Fibroblast of skin of left biceps (primary cell): Measurements from ENCODE around the gene CBX8.

Experiments used
- DNase-seq, 2 experiments: peaks; one replicate each; pipeline ENCODE4 v3.0.0-alpha.2; 2013; ENCODE audit warnings: low read depth in 2 of 2

CBX8 gene

GRCh38 chr17:79819534-79820276, 22.8 kb upstream of the CBX8 start:
- no peak for DNase-seq

- DNase-seq, result no peak
Observed at GRCh38 chr17:79819085-79819484, 22.2 kb upstream of the CBX8 start.

- DNase-seq, result no peak
Observed at GRCh38 chr17:79818026-79818758, 21.3 kb upstream of the CBX8 start.

GRCh38 chr17:79815836-79816461, 19.1 kb upstream of the CBX8 start:
- no peak for DNase-seq

GRCh38 chr17:79814974-79815835, 18.3 kb upstream of the CBX8 start:
- no peak for DNase-seq

GRCh38 chr17:79814127-79814973, 17.5 kb upstream of the CBX8 start:
- no peak for DNase-seq

GRCh38 chr17:79813297-79814126, 16.6 kb upstream of the CBX8 start:
- DNase-seq, result no peak

GRCh38 chr17:79812353-79813258, 15.7 kb upstream of the CBX8 start:
- no peak for DNase-seq

- DNase-seq, result no peak
Observed at GRCh38 chr17:79811868-79812352, 15.0 kb upstream of the CBX8 start.

- DNase-seq, result no peak
Observed at GRCh38 chr17:79811011-79811867, 14.4 kb upstream of the CBX8 start.

GRCh38 chr17:79810130-79811010, 13.5 kb upstream of the CBX8 start:
- DNase-seq, result peak; percentile 21 to 44

- DNase-seq, result no peak
Observed at GRCh38 chr17:79809530-79810129, 12.8 kb upstream of the CBX8 start.

GRCh38 chr17:79808763-79809529, 12.1 kb upstream of the CBX8 start:
- DNase-seq, result no peak

- no peak for DNase-seq
Observed at GRCh38 chr17:79806863-79807720, 10.2 kb upstream of the CBX8 start.

GRCh38 chr17:79806446-79806760, 9.5 kb upstream of the CBX8 start:
- DNase-seq, result no peak
